Measurements from ENCODE around the gene CCNL2.
A peak's percentile ranks its signal among the peaks of the same experiment; 100 is the strongest.
"Not testable (repeated sequence)": the region's sequence is repeated elsewhere in the genome, so short reads cannot be mapped to it uniquely, and the experiment has no call there.

CCNL2 gene

GRCh38 chr1:1419363-1419812 is 20.3 kb upstream of the CCNL2 start:
- DNase-seq = no peak

GRCh38 chr1:1418464-1419362 is 19.6 kb upstream of the CCNL2 start:
- no peak for DNase-seq

DNA sequence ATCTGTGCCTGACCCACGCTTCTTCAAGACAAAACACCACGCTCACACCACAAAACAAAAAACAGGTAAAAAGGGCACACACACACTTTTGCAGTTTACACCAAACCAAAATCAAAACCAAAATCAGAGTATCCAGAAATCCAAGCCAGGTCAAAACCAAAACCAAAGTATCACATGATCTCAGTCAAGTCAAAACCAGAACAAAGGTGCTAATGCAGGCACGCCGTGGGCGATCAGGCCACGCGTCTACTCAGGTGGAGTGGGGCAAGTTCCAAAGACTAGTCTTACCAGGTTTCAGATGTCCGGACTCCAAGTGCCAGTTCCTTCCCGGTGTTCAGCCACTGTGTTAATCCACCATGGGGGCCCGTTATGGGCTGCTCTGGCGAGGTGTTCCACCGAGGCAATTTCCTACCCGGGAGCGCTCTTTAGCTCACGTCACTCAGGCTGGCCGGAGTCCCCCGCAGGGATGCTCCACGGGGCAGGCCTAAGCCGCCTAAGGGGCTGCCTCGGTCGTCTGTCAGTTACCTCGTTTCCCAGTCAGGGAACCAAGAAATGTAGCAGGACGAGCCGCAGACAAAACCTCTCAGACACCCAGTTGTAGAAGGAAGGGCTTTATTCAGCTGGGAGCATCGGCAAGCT is 18.8 kb upstream of the CCNL2 start:
- DNase-seq = not testable (repeated sequence)

GRCh38 chr1:1417396-1417795 is 18.3 kb upstream of the CCNL2 start:
- not testable (repeated sequence) for DNase-seq

GRCh38 chr1:1415751-1416150 is 16.6 kb upstream of the CCNL2 start:
- DNase-seq = no peak

- DNase-seq = not testable (repeated sequence)
Measured at GRCh38 chr1:1412311-1412902, 13.3 kb upstream of the CCNL2 start.

GRCh38 chr1:1411626-1412025 is 12.5 kb upstream of the CCNL2 start:
- no peak for DNase-seq

GRCh38 chr1:1410238-1410637 is 11.1 kb upstream of the CCNL2 start:
- DNase-seq = not testable (repeated sequence)

GRCh38 chr1:1407636-1408318 is 8.6 kb upstream of the CCNL2 start:
- peak; percentile 19 for DNase-seq

DNA sequence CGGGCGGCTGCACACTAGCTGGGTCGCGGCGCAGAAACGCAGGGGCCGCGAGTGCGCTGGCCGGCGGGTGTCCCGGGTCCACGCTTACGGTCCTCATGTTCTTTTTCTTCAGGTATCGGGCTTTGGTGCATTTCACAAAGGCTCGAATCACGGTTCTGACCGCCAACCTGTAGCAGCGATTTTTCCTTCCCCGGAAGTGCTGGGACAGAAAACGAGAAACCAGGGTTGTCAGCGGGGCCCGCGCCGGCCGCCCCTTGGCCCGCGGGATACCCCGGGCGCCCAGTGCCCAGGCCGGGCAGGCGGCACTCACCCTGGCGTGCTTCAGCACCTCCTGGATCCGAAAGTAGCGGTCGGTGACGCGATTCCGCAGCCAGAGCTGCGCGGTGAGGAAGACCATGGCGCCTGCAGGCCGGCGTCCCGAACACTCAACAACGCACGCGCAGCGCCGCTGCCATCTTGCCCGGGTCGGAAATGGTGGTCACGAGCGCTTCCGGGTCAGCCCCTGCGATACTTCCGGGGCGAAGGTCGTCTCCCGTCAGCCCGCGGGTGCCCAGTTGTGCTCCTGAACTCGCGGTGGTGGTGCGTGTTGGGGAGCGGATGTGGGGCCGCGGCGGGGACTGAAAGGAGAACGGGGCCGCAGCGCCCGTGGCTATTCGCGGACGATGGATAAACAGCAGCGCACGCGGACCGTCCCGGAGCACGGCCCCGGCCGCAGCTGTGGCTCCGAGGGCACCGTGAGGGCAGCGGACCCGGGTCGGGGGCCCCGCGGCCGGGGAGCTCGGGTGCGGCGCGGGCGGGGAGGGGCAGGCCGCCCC is 7.9 kb upstream of the CCNL2 start, which contains the start of gene MRPL20:
TSS of gene MRPL20 (minus strand) at position 473 of the 815 bp plus-strand sequence. CDS start at position 397, 76 bp downstream.
- peak; percentile 95 for DNase-seq

GRCh38 chr1:1406101-1406820 is 7.1 kb upstream of the CCNL2 start:
- no peak for DNase-seq

- DNase-seq = peak; percentile 74
Measured at GRCh38 chr1:1403653-1404052, 4.5 kb upstream of the CCNL2 start.

GRCh38 chr1:1402901-1403392 is 3.8 kb upstream of the CCNL2 start:
- DNase-seq = not testable (repeated sequence)

GRCh38 chr1:1402072-1402900 is 3.2 kb upstream of the CCNL2 start:
- peak; percentile 42 for DNase-seq

DNA sequence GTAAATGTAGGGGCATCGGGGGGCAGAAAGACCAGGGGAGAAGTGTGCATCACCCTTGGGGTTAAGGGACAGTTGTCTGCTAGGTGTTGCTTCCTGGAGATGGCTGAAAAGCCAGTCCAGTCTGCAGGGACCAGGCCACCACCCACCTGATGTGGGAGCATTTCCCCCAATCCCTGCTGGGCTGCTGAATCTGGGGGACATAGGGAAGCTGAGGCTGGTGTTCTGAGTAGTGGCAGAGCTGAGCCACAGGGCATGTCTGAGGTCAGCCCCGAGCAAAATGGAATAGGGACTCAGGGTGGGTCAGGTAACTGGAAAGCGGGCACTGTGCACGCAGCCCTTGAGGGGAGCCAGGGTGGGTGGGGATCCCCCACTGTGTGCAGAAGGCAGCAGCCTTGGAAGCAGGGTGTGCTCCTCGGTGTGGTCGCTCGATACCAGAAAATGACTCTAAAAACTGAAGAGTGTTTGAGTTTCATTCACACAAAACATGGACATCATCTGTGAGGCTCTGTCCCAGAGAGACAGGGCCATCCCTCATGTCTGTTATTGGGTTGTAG is 2.4 kb upstream of the CCNL2 start:
- no peak for DNase-seq

GRCh38 chr1:1400576-1401456 is 1.7 kb upstream of the CCNL2 start:
- no peak for DNase-seq

GRCh38 chr1:1399872-1400575 is 889 bp upstream of the CCNL2 start:
- no peak for DNase-seq

DNA sequence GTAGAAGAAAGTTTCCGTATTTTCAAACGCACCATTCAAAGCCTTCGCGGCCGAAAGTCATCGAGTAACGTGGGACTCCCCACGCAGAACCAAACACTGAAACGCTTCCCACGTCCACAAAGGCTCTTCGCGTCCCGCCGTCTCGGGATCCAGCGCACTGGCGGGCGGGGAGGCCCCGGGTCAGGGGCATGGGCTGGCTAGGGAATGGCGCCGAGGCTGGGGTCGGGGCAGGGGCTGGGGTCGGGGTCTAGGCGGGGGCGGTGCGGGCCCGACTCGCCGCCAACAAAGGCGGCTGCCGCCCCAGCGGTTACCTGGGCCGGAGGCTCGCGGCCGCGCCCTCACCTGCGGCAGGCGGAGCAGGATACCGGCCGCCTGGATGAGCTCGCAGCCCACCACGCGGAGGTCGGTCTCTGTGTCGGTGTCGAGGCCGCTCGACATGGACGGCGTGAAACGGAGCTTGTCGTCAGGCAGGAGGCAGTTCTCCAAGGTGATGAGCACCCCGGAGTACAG is 403 bp downstream of the CCNL2 start:
- DNase-seq = peak; percentile 39
